Measurements from ENCODE around the gene AGMAT.

Gene AGMAT, protein sequence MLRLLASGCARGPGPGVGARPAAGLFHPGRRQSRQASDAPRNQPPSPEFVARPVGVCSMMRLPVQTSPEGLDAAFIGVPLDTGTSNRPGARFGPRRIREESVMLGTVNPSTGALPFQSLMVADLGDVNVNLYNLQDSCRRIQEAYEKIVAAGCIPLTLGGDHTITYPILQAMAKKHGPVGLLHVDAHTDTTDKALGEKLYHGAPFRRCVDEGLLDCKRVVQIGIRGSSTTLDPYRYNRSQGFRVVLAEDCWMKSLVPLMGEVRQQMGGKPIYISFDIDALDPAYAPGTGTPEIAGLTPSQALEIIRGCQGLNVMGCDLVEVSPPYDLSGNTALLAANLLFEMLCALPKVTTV

DNA sequence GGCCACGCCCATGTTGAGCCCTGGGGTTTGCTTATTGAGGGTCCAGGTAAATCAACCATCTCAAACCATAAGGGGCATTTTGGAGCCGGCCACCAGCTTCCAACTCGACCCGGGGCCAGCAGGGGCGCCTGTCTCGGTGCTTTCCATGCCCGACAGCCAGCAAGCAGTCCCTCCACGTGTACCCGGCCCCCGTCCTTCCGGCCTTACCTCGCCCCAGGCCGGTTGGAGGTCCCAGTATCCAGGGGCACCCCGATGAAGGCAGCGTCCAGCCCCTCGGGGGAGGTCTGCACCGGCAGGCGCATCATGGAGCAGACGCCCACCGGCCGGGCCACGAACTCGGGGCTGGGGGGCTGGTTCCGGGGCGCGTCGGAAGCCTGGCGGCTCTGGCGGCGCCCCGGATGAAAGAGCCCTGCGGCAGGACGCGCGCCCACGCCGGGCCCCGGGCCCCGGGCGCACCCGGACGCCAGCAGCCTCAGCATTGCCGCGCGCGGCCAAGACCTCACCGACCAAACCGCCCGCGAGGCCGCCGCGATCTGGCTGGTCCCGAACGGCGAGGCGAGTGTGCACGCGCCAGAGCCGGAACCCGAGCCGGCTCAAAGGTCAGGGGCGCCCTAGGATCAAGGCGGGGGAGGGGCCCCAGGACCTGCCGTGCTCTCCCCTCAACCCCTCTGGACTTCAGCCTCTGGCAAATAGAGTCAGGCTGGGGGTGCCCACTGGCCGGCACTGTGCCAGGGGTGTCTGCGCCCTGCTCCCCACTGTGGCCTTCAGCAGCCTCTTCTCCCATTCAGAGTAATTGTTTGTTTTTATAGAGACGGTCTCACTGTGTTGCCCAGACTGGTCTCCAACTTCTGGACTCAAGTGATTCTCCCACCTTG, at the start of gene AGMAT:
Gene AGMAT (minus strand): TSS at position 563 of the 875 bp plus-strand sequence. CDS start 84 bp downstream, at position 479.
- H3K36me3 Mint-ChIP-seq (ENCODE audit: low read depth) = peaks cover 35% of the 10 kb centered on the region
- H3K4me1 Mint-ChIP-seq (ENCODE audit: low read depth) = peaks cover 13% of the 10 kb centered on the region
- H3K9me3 Mint-ChIP-seq = no peaks in the 10 kb centered on the region
- H3K4me3 Mint-ChIP-seq = peak within 1 kb of the TSS; percentile 87
- H3K27ac Mint-ChIP-seq = peak within 1 kb of the TSS; percentile 90
- H3K27me3 Mint-ChIP-seq (ENCODE audit: low read depth) = no peaks in the 10 kb centered on the region
- peak; percentile 67 for DNase-seq (ENCODE audit: low spot score)

DNA sequence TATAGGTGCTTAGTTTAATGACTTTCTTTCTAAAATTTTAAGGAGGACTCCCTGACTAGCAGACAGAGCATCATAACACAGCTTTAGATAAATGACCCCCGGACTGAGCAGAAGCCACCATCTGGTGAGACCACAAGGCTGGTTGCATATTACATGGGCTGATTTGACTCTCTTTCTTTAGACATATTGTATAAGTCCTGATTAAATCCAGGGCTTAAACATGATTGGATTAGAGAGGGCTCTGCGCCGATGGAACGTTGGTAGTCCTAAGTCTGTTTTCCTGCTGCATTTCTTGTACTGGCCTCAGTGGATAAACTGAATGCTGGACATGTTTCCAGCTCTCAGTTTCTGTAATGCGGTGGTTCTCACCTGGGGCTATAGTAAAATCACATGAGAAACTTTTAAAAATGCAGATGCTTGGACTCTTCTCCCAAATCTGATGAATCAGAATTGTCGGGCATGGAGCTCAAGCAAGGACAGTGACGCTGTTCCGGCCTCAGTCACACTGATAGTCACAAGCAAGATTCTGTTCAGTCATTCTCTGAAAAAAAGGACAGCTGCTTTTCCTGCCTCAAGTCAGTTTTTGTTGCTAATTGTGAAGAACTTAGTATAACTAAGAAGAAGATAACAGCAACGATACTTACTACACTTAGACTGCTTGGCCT, 49.0 kb upstream of the AGMAT start:
- DNase-seq (ENCODE audit: low spot score) = no peak
- Mint-ChIP-seq H3K27me3 (ENCODE audit: low read depth) (no peaks in the 10 kb centered on the region), H3K27ac (no peak overlapping the region), H3K4me3 (no peak overlapping the region), H3K36me3 (ENCODE audit: low read depth) (peaks cover 45% of the 10 kb centered on the region), H3K9me3 (no peaks in the 10 kb centered on the region), H3K4me1 (ENCODE audit: low read depth) (no peaks in the 10 kb centered on the region)

- H3K9me3 Mint-ChIP-seq = no peaks in the 10 kb centered on the region
- H3K27me3 Mint-ChIP-seq (ENCODE audit: low read depth) = no peaks in the 10 kb centered on the region
- H3K4me1 Mint-ChIP-seq (ENCODE audit: low read depth) = peaks cover 19% of the 10 kb centered on the region
- no peak overlapping the region for H3K27ac Mint-ChIP-seq
- H3K36me3 Mint-ChIP-seq (ENCODE audit: low read depth) = peaks cover 25% of the 10 kb centered on the region
- DNase-seq (ENCODE audit: low spot score) = no peak
- H3K4me3 Mint-ChIP-seq = no peak overlapping the region
Observed at GRCh38 chr1:15628003-15628402, 43.2 kb upstream of the AGMAT start.

DNA sequence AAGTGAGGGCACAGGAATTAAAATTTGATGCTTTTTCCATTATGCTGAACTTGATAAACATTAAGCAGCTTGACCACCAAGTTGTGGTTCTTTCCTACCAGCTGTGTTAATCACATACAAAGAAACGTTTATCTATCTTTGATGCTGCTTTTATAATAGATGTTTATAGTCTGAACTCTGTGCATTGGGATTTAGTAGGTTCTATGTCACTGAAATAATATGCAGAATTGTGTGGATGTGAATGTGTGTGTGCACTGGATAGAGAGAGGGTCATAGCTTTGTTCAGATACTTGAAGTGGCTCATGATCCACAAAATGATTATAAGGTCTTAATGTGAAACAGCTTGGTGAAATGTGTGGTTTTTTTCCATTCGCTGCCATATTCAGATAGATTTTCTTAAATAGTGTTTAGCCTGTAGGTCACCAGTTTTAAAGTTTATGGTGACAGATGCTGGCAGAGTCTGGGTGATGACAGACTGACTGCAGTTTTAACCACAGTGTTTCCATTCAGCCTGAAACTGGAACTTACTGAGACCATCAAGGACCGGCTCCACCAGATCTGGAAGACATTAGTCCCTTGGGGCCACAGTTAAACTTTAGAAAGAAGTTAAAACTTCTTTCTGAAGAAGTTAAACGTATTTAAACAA, 42.6 kb upstream of the AGMAT start:
- Mint-ChIP-seq H3K4me1 (ENCODE audit: low read depth) (peaks cover 22% of the 10 kb centered on the region), H3K27me3 (ENCODE audit: low read depth) (no peaks in the 10 kb centered on the region), H3K27ac (no peak overlapping the region), H3K36me3 (ENCODE audit: low read depth) (peaks cover 27% of the 10 kb centered on the region), H3K4me3 (no peak overlapping the region), H3K9me3 (no peaks in the 10 kb centered on the region)
- no peak for DNase-seq (ENCODE audit: low spot score)

GRCh38 chr1:15626269-15626950, 41.6 kb upstream of the AGMAT start:
- no peak overlapping the region for H3K4me3 Mint-ChIP-seq
- H3K4me1 Mint-ChIP-seq (ENCODE audit: low read depth) = peaks cover 28% of the 10 kb centered on the region
- no peak overlapping the region for H3K27ac Mint-ChIP-seq
- no peak for DNase-seq (ENCODE audit: low spot score)
- no peaks in the 10 kb centered on the region for H3K27me3 Mint-ChIP-seq (ENCODE audit: low read depth)
- no peaks in the 10 kb centered on the region for H3K9me3 Mint-ChIP-seq
- H3K36me3 Mint-ChIP-seq (ENCODE audit: low read depth) = peaks cover 25% of the 10 kb centered on the region

- peaks cover 39% of the 10 kb centered on the region for H3K4me1 Mint-ChIP-seq (ENCODE audit: low read depth)
- no peak for DNase-seq (ENCODE audit: low spot score)
- no peak overlapping the region for H3K4me3 Mint-ChIP-seq
- H3K27ac Mint-ChIP-seq = no peak overlapping the region
- H3K36me3 Mint-ChIP-seq (ENCODE audit: low read depth) = peaks cover 28% of the 10 kb centered on the region
- no peaks in the 10 kb centered on the region for H3K27me3 Mint-ChIP-seq (ENCODE audit: low read depth)
- H3K9me3 Mint-ChIP-seq = no peaks in the 10 kb centered on the region
Observed at GRCh38 chr1:15625056-15625917, 40.4 kb upstream of the AGMAT start.

DNA sequence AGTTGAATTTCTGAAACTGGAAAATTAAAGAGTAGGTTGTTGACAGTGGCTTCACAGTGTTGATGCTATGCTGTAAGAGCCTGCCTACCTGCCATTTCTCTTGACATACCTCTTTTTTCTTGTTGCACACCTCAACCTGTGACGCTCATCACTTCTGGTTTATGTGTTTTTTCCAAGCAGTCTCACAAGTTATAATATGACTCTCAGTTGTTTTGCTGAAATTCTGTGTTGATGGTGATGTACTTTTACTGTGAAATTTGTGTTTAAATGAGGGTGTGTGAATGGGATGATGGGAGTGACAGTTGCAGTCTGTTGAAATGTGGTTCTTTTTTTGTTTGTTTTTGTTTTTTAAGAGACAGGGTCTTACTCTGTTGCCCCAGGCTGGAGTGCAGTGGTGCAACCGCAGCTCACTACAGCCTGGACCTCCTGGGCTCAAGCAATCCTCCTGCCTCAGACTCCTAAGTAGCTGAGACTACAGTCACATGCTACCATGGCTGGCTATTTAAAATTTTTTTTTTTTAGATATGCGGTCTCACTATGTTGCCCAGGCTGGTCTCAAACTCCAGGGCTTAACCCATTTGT, 39.4 kb upstream of the AGMAT start:
- H3K4me1 Mint-ChIP-seq (ENCODE audit: low read depth) = peaks cover 44% of the 10 kb centered on the region
- H3K27ac Mint-ChIP-seq = no peak overlapping the region
- no peaks in the 10 kb centered on the region for H3K27me3 Mint-ChIP-seq (ENCODE audit: low read depth)
- no peak for DNase-seq (ENCODE audit: low spot score)
- no peaks in the 10 kb centered on the region for H3K9me3 Mint-ChIP-seq
- no peak overlapping the region for H3K4me3 Mint-ChIP-seq
- H3K36me3 Mint-ChIP-seq (ENCODE audit: low read depth) = peaks cover 25% of the 10 kb centered on the region

DNA sequence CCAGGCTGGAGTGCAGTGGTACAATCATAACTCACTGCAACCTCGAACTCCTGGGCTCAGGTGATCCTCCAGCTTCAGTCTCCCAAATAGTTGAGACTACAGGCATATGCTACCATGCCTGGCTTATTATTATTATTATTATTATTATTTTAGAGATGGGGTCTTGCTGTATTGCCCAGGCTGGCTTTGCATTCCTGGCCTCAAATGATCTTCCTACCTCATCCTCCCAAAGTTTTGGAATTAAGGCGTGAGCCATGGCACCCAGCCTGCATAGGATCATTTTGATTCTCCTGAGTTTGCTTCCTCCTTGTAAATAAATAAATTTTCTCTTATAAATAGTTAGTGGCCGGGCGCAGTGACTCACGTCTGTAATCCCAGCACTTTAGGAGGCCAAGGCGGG, 38.6 kb upstream of the AGMAT start:
- DNase-seq (ENCODE audit: low spot score) = no peak
- H3K4me1 Mint-ChIP-seq (ENCODE audit: low read depth) = peaks cover 48% of the 10 kb centered on the region
- no peak overlapping the region for H3K4me3 Mint-ChIP-seq
- peaks cover 22% of the 10 kb centered on the region for H3K36me3 Mint-ChIP-seq (ENCODE audit: low read depth)
- H3K27ac Mint-ChIP-seq = no peak overlapping the region
- no peaks in the 10 kb centered on the region for H3K9me3 Mint-ChIP-seq
- H3K27me3 Mint-ChIP-seq (ENCODE audit: low read depth) = no peaks in the 10 kb centered on the region

DNA sequence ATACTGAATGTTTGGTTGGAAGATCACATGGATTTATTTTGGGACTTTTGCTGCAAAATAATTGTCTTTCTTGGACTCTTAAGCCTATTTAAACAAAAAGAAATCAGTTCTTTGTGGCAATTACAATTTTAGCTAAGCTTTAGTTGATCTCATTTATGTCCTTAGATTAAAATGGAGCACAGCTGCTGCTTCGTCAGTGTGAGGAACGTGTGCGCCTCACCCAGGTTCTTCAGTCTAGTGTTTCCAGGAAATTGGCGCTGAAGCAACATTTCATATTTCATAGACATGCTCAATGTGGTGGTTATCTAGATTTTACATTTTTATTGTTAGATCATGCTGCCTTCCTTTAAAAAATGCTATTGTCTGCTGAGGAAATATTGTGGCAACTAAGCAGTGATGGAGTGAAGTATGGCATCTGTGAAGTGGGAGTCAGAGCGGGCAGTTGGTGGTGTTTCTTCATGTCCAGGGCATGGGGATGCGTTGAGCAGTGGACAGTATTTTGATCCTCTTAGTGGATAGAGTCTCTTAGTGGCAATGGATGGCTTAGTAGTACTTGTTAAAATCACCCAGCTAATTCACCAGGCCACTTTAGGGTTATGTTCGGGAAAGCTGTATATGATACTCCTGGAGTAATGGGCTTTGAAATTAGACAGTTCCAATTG, 38.0 kb upstream of the AGMAT start:
- no peak for DNase-seq (ENCODE audit: low spot score)
- Mint-ChIP-seq H3K4me3 (no peak overlapping the region), H3K9me3 (no peaks in the 10 kb centered on the region), H3K27ac (no peak overlapping the region), H3K27me3 (ENCODE audit: low read depth) (no peaks in the 10 kb centered on the region), H3K36me3 (ENCODE audit: low read depth) (peaks cover 19% of the 10 kb centered on the region), H3K4me1 (ENCODE audit: low read depth) (peaks cover 47% of the 10 kb centered on the region)

- Mint-ChIP-seq H3K27ac (no peak overlapping the region), H3K36me3 (ENCODE audit: low read depth) (peaks cover 16% of the 10 kb centered on the region), H3K4me3 (no peak overlapping the region), H3K27me3 (ENCODE audit: low read depth) (no peaks in the 10 kb centered on the region), H3K4me1 (ENCODE audit: low read depth) (peaks cover 45% of the 10 kb centered on the region), H3K9me3 (no peaks in the 10 kb centered on the region)
- no peak for DNase-seq (ENCODE audit: low spot score)
Observed at GRCh38 chr1:15621975-15622374, 37.1 kb upstream of the AGMAT start.

DNA sequence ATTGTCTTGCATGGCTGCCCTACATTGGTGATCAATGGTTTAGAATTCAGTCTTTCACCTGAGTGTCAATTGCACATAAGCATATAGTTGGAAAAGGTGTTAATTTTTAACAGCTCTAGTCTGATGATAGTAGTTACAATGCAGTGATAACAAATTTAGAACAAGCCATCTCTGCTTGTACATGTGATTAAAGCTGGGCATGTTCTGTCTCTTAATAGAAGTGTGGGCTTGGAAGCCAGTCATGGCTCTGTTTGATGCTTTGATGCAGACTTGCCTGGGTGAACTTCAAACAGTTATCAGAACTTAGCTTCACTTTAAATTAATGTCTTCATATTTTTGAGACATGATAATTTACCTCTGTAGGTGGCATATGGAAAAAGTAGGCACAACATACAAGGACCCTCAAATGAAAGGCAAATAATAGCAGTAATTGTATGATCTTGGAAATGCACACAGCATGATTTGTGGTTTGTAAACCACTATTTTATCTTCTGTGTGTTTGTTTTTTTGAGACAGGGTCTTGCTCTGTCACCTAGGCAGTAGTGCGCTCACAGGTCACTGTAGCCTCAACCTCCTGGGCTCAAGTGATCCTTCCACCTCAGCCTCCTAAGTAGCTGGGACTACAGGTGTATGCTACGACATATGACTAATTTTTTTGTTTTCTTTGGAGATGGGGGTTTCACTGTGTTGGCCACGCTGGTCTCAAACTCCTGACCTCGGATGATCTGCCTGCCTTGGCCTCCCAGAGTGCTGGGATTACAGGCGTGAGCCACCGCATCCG, 36.2 kb upstream of the AGMAT start:
- Mint-ChIP-seq H3K36me3 (ENCODE audit: low read depth) (peaks cover 12% of the 10 kb centered on the region), H3K27ac (no peak overlapping the region), H3K27me3 (ENCODE audit: low read depth) (no peaks in the 10 kb centered on the region), H3K9me3 (no peaks in the 10 kb centered on the region), H3K4me3 (no peak overlapping the region), H3K4me1 (ENCODE audit: low read depth) (peaks cover 45% of the 10 kb centered on the region)
- DNase-seq (ENCODE audit: low spot score) = no peak

All from T-helper 2 cell treated with Interferon-gamma antibody and Interleukin-4, amounts not matched to agents 5 μg/mL and 100 μg/mL, for 36 hours (primary cell).